ENCODE measurements around the gene ASB7.

- TF ChIP-seq, protein P1, sequence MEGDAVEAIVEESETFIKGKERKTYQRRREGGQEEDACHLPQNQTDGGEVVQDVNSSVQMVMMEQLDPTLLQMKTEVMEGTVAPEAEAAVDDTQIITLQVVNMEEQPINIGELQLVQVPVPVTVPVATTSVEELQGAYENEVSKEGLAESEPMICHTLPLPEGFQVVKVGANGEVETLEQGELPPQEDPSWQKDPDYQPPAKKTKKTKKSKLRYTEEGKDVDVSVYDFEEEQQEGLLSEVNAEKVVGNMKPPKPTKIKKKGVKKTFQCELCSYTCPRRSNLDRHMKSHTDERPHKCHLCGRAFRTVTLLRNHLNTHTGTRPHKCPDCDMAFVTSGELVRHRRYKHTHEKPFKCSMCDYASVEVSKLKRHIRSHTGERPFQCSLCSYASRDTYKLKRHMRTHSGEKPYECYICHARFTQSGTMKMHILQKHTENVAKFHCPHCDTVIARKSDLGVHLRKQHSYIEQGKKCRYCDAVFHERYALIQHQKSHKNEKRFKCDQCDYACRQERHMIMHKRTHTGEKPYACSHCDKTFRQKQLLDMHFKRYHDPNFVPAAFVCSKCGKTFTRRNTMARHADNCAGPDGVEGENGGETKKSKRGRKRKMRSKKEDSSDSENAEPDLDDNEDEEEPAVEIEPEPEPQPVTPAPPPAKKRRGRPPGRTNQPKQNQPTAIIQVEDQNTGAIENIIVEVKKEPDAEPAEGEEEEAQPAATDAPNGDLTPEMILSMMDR (IDR thresholded peaks at IDR 0.05 in 8 of 11, conservative IDR thresholded peaks at IDR 0.05 in 3 of 11), result no peak
- TF ChIP-seq POLR2A (IDR thresholded peaks at IDR 0.05) (no peak), POLR2AphosphoS5 (IDR thresholded peaks at IDR 0.05) (no peak)
Observed at GRCh38 chr15:100612539-100612938, 10.2 kb downstream of the ASB7 start.
